Measurements from ENCODE around the gene PNMA1.
A peak's percentile ranks its signal among the peaks of the same experiment; 100 is the strongest.

The PNMA1 gene

GRCh38 chr14:73713803-73714655 lies at the start of gene PNMA1:
PNMA1 (minus strand) TSS chr14:73714384; CDS start chr14:73713639, 745 bp downstream.
- DNase-seq, result peak; percentile 30 to 65

- no peak for DNase-seq
Observed at GRCh38 chr14:73763396-73763795, 49.2 kb upstream of the PNMA1 start.

- DNase-seq, result no peak
Observed at GRCh38 chr14:73762375-73762822, 48.2 kb upstream of the PNMA1 start.

- no peak for DNase-seq
Observed at GRCh38 chr14:73761618-73762355, 47.6 kb upstream of the PNMA1 start.

- no peak for DNase-seq
Observed at GRCh38 chr14:73760598-73761586, 46.7 kb upstream of the PNMA1 start.

GRCh38 chr14:73759714-73760597 lies 45.8 kb upstream of the PNMA1 start:
- peak; percentile 81 to 92 for DNase-seq

GRCh38 chr14:73759183-73759713 lies 45.1 kb upstream of the PNMA1 start:
- DNase-seq, result no peak

GRCh38 chr14:73758392-73759182 lies 44.4 kb upstream of the PNMA1 start:
- peak; percentile 83 to 88 for DNase-seq

GRCh38 chr14:73757876-73758391 lies 43.8 kb upstream of the PNMA1 start:
- no peak for DNase-seq

GRCh38 chr14:73757381-73757780 lies 43.2 kb upstream of the PNMA1 start:
- no peak for DNase-seq

- DNase-seq, result no peak
Observed at GRCh38 chr14:73755434-73756014, 41.3 kb upstream of the PNMA1 start.

GRCh38 chr14:73754911-73755360 lies 40.8 kb upstream of the PNMA1 start:
- no peak for DNase-seq

GRCh38 chr14:73753887-73754795 lies 40.0 kb upstream of the PNMA1 start:
- DNase-seq, result peak; percentile 50 to 93

GRCh38 chr14:73753124-73753886 lies 39.1 kb upstream of the PNMA1 start:
- peak in 1 of 2 donors; percentile 97 for DNase-seq

- DNase-seq, result peak in 1 of 2 donors; percentile 20
Observed at GRCh38 chr14:73752297-73752992, 38.3 kb upstream of the PNMA1 start.

GRCh38 chr14:73751157-73751691 lies 37.0 kb upstream of the PNMA1 start:
- DNase-seq, result no peak

GRCh38 chr14:73750531-73750901 lies 36.3 kb upstream of the PNMA1 start:
- DNase-seq, result no peak
